ENCODE data around the gene IRAK2.
"Not testable (repeated sequence)": the region's sequence is repeated elsewhere in the genome, so short reads cannot be mapped to it uniquely, and the experiment has no call there.

The IRAK2 gene

GRCh38 chr3:10269443-10269842 lies 104.7 kb downstream of the IRAK2 start:
- H4K20me1 ChIP-seq (ENCODE audit: insufficient read depth, low read length, poor library complexity, severe bottlenecking) = peaks cover 55% of the 10 kb centered on the region
- no peak overlapping the region for H2AFZ ChIP-seq (ENCODE audit: low read length)
- peaks cover 32% of the 10 kb centered on the region for H3K4me1 ChIP-seq (ENCODE audit: insufficient read depth, low read length, poor library complexity, severe bottlenecking)
- no peak for TF ChIP-seq EZH2phosphoT487 (IDR thresholded peaks at IDR 0.05; ENCODE audit: borderline replicate concordance)
- TF ChIP-seq, protein P1, sequence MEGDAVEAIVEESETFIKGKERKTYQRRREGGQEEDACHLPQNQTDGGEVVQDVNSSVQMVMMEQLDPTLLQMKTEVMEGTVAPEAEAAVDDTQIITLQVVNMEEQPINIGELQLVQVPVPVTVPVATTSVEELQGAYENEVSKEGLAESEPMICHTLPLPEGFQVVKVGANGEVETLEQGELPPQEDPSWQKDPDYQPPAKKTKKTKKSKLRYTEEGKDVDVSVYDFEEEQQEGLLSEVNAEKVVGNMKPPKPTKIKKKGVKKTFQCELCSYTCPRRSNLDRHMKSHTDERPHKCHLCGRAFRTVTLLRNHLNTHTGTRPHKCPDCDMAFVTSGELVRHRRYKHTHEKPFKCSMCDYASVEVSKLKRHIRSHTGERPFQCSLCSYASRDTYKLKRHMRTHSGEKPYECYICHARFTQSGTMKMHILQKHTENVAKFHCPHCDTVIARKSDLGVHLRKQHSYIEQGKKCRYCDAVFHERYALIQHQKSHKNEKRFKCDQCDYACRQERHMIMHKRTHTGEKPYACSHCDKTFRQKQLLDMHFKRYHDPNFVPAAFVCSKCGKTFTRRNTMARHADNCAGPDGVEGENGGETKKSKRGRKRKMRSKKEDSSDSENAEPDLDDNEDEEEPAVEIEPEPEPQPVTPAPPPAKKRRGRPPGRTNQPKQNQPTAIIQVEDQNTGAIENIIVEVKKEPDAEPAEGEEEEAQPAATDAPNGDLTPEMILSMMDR (conservative IDR thresholded peaks at IDR 0.05; ENCODE audit: low read length) = no peak
- H3K36me3 ChIP-seq (ENCODE audit: insufficient read depth, low read length) = peaks cover 81% of the 10 kb centered on the region; the same call in 1 of the 2 replicates
- H3K9me2 ChIP-seq (replicated peaks; ENCODE audit: low read depth, low read length) = no peaks in the 10 kb centered on the region
- H3K4me2 ChIP-seq (ENCODE audit: low read depth, low read length, poor library complexity, severe bottlenecking) = no peak overlapping the region
- no peaks in the 10 kb centered on the region for H3K9me3 ChIP-seq (ENCODE audit: insufficient read depth, low read depth, low read length)
- H3K9ac ChIP-seq (ENCODE audit: low read depth, low read length, poor library complexity, severe bottlenecking) = no peak overlapping the region
- no peaks in the 10 kb centered on the region for H3K27me3 ChIP-seq (ENCODE audit: insufficient read depth, low read length, poor library complexity, severe bottlenecking)
- no peaks in the 10 kb centered on the region for H3F3A ChIP-seq (ENCODE audit: low read depth)
- peaks cover 99% of the 10 kb centered on the region for H3K79me2 ChIP-seq (ENCODE audit: insufficient read depth, low read length)
- no peak overlapping the region for H3K4me3 ChIP-seq (ENCODE audit: low read length, poor library complexity, severe bottlenecking)

DNA sequence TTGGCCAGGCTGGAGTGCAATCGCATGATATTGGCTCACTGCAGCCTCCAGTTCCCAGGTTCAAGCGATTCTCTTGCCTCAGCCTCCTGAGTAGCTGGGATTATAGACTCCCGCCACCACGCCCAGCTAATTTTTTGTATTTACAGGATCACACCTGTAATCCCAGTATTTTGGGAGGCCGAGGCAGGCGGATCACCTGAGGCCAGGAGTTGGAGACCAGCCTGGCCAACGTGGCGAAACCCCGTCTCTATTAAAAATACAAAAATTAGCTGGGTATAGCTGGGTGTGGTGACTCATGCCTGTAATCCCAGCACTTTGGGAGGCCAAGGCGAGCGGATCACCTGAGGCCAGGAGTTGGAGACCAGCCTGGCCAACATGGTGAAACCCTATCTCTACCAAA lies 107.8 kb downstream of the IRAK2 start:
- H3K27me3 ChIP-seq (ENCODE audit: insufficient read depth, low read length, poor library complexity, severe bottlenecking); H2AFZ ChIP-seq (ENCODE audit: low read length); H3K4me2 ChIP-seq (ENCODE audit: low read depth, low read length, poor library complexity, severe bottlenecking); H3K4me3 ChIP-seq (ENCODE audit: low read length, poor library complexity, severe bottlenecking); H3K9me2 ChIP-seq (replicated peaks; ENCODE audit: low read depth, low read length); H3K9me3 ChIP-seq (ENCODE audit: insufficient read depth, low read depth, low read length); H3F3A ChIP-seq (ENCODE audit: low read depth); H3K9ac ChIP-seq (ENCODE audit: low read depth, low read length, poor library complexity, severe bottlenecking): not testable (repeated sequence)
- Histone ChIP-seq H3K4me1 (ENCODE audit: insufficient read depth, low read length, poor library complexity, severe bottlenecking) (peaks cover 14% of the 10 kb centered on the region), H4K20me1 (ENCODE audit: insufficient read depth, low read length, poor library complexity, severe bottlenecking) (peaks cover 57% of the 10 kb centered on the region), H3K79me2 (ENCODE audit: insufficient read depth, low read length) (peaks cover 100% of the 10 kb centered on the region), H3K36me3 (ENCODE audit: insufficient read depth, low read length) (peaks cover 79% of the 10 kb centered on the region; the same call in 1 of the 2 replicates)

DNA sequence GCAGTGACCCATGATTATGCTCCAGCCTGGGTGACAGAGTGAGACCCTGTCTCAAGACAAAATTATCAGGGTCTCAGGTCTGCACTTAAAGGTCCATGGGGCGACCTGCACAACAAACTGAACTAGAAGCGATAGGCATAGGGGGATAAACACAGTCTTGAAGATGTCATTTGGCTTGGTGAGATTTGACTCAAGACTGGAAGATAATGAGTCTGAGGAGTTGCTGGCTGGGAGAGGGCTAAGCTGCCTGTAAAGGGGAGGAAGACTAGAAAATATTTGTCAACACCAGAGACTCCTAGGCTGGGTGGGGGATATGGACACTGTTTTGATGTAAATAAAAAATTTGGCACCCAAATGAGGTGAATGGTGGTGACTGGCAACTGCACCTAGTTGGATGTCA lies 108.3 kb downstream of the IRAK2 start:
- Histone ChIP-seq H3F3A (ENCODE audit: low read depth) (no peaks in the 10 kb centered on the region), H3K9me3 (ENCODE audit: insufficient read depth, low read depth, low read length) (no peaks in the 10 kb centered on the region), H3K9ac (ENCODE audit: low read depth, low read length, poor library complexity, severe bottlenecking) (peak overlapping the region; percentile 10), H3K4me1 (ENCODE audit: insufficient read depth, low read length, poor library complexity, severe bottlenecking) (peaks cover 12% of the 10 kb centered on the region), H3K4me3 (ENCODE audit: low read length, poor library complexity, severe bottlenecking) (no peak overlapping the region), H3K4me2 (ENCODE audit: low read depth, low read length, poor library complexity, severe bottlenecking) (peak overlapping the region; percentile 52), H3K27me3 (ENCODE audit: insufficient read depth, low read length, poor library complexity, severe bottlenecking) (no peaks in the 10 kb centered on the region), H2AFZ (ENCODE audit: low read length) (no peak overlapping the region), H4K20me1 (ENCODE audit: insufficient read depth, low read length, poor library complexity, severe bottlenecking) (peaks cover 52% of the 10 kb centered on the region), H3K36me3 (ENCODE audit: insufficient read depth, low read length) (peaks cover 82% of the 10 kb centered on the region; the same call in 1 of the 2 replicates), H3K9me2 (replicated peaks; ENCODE audit: low read depth, low read length) (no peaks in the 10 kb centered on the region), H3K79me2 (ENCODE audit: insufficient read depth, low read length) (peaks cover 99% of the 10 kb centered on the region)
- TF ChIP-seq EZH2phosphoT487 (IDR thresholded peaks at IDR 0.05; ENCODE audit: borderline replicate concordance) = no peak
- TF ChIP-seq, protein P1 (conservative IDR thresholded peaks at IDR 0.05; ENCODE audit: low read length) = no peak

- Histone ChIP-seq H3K79me2 (ENCODE audit: insufficient read depth, low read length) (peaks cover 91% of the 10 kb centered on the region), H3K9me3 (ENCODE audit: insufficient read depth, low read depth, low read length) (no peaks in the 10 kb centered on the region), H3K4me3 (ENCODE audit: low read length, poor library complexity, severe bottlenecking) (no peak overlapping the region), H3K27me3 (ENCODE audit: insufficient read depth, low read length, poor library complexity, severe bottlenecking) (no peaks in the 10 kb centered on the region), H3K9ac (ENCODE audit: low read depth, low read length, poor library complexity, severe bottlenecking) (peak overlapping the region; percentile 10), H2AFZ (ENCODE audit: low read length) (no peak overlapping the region), H3K9me2 (replicated peaks; ENCODE audit: low read depth, low read length) (no peaks in the 10 kb centered on the region), H3K4me1 (ENCODE audit: insufficient read depth, low read length, poor library complexity, severe bottlenecking) (peaks cover 12% of the 10 kb centered on the region), H3K4me2 (ENCODE audit: low read depth, low read length, poor library complexity, severe bottlenecking) (peak overlapping the region; percentile 52), H3F3A (ENCODE audit: low read depth) (no peaks in the 10 kb centered on the region), H3K36me3 (ENCODE audit: insufficient read depth, low read length) (peaks cover 82% of the 10 kb centered on the region; the same call in 1 of the 2 replicates), H4K20me1 (ENCODE audit: insufficient read depth, low read length, poor library complexity, severe bottlenecking) (peaks cover 44% of the 10 kb centered on the region)
- TF ChIP-seq, protein P1 (conservative IDR thresholded peaks at IDR 0.05; ENCODE audit: low read length) = no peak
Measured at GRCh38 chr3:10273702-10274305, 109.1 kb downstream of the IRAK2 start.
